ENCODE results near the gene IGSF23. TPM values are rescaled to one million over a fixed set of nuclear protein-coding genes. Genes with fewer than 3 reads are reported as not detected.

The IGSF23 gene
- total and polyA plus RNA-seq, 2 of the 4 experiments (the other 2 are of a cell fraction): 0.27 TPM; not detected in 1

DNA sequence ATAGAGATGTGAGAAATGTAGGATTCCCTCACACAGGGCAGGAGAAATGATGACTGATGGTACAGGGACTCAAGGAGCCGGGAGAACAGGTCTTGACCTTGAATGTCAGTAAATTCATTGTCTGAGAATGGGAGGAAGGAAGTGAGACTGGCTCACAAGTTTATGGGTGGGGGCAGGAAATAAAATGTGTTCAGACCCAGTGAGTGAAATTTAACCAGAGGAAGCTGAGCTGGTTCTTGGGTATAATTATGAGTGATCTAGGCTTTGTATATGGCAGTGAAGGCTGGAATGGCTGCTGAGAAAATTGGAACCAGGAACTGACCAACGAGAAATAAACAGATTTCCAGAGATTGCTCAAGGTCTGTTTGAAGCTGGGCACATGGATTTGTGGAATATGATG, 6.3 kb upstream of the IGSF23 start:
- Histone ChIP-seq H3K4ac (ENCODE audit: low read depth, low read length) (peak overlapping the region; percentile 86), H2BK120ac (ENCODE audit: low read depth, low read length) (peak overlapping the region; percentile 81), H3K23ac (ENCODE audit: low read depth, low read length) (peak overlapping the region; percentile 9; the same call in 1 of the 2 replicates), H3K4me1 (ENCODE audit: control insufficient read depth, insufficient read depth, low read length) (peaks cover 19% of the 10 kb centered on the region), H3K4me2 (ENCODE audit: low read depth, low read length) (peak overlapping the region; percentile 25; the same call in 1 of the 2 replicates), H3K14ac (replicated peaks; ENCODE audit: low read depth, low read length) (peak overlapping the region; percentile 65), H3K9ac (ENCODE audit: low read depth, low read length) (no peak overlapping the region), H2BK20ac (ENCODE audit: low read depth, low read length) (peak overlapping the region; percentile 78), H2BK5ac (ENCODE audit: low read depth, low read length, poor library complexity, severe bottlenecking) (peak overlapping the region; percentile 28), H3K36me3 (ENCODE audit: control insufficient read depth, insufficient read depth, low read length) (no peaks in the 10 kb centered on the region), H3K79me1 (ENCODE audit: low read depth in 1 of 2, low read length in 2 of 2) (peaks cover 0 to 3% of the 10 kb centered on the region in 2 experiments; a peak in 1 of 4 replicates), H4K8ac (ENCODE audit: low read depth in 2 of 2, low read length in 2 of 2) (peak overlapping the region; percentile 48 to 83), H2AK5ac (ENCODE audit: low read depth, low read length) (peak overlapping the region; percentile 93), H3K18ac (ENCODE audit: low read depth, low read length) (peak overlapping the region; percentile 95), H2BK15ac (ENCODE audit: low read depth, low read length) (peak overlapping the region; percentile 60; the same call in 2 of the 3 replicates), H3K9me1 (ENCODE audit: insufficient read depth, low read length) (peaks cover 18% of the 10 kb centered on the region), H4K20me1 (ENCODE audit: insufficient read depth, low read length) (no peaks in the 10 kb centered on the region), H2AK9ac (replicated peaks; ENCODE audit: low read depth, low read length, poor library complexity) (no peak overlapping the region), H3K9me3 (ENCODE audit: control insufficient read depth, insufficient read depth, low read length) (no peaks in the 10 kb centered on the region), H3K27ac (ENCODE audit: insufficient read depth, low read length) (peak overlapping the region; percentile 69; the same call in 1 of the 2 replicates), H4K91ac (ENCODE audit: insufficient read depth, low read depth, low read length) (peak overlapping the region; percentile 81), H3K56ac (ENCODE audit: extremely low read depth, insufficient read depth, low read length) (no peak overlapping the region), H3K4me3 (ENCODE audit: insufficient read depth, low read depth, low read length) (no peak overlapping the region), H2AFZ (replicated peaks; ENCODE audit: low read length, poor library complexity) (no peak overlapping the region), H3K27me3 (ENCODE audit: control insufficient read depth, insufficient read depth, low read length) (no peaks in the 10 kb centered on the region), H4K5ac (ENCODE audit: low read depth, low read length) (peak overlapping the region; percentile 85)
- intact Hi-C loops (cut with micrococcal nuclease) (no loop called here), dilution Hi-C loops (cut with HindIII; ENCODE audit: low sequenced_read_pairs, unreplicated experiment) (no loop called here), in situ Hi-C loops (cut with MboI; ENCODE audit: low sequenced_read_pairs) (no loop called here)
- ATAC-seq (ENCODE audit: low read depth): 0 out of 2 replicates have a peak, but pooled peaks have one; percentile 7
- peak; percentile 62 for DNase-seq
- TF ChIP-seq CEBPB (IDR thresholded peaks at IDR 0.05; ENCODE audit: low read depth, low read length): peak; percentile 66
- TF ChIP-seq, protein P1, sequence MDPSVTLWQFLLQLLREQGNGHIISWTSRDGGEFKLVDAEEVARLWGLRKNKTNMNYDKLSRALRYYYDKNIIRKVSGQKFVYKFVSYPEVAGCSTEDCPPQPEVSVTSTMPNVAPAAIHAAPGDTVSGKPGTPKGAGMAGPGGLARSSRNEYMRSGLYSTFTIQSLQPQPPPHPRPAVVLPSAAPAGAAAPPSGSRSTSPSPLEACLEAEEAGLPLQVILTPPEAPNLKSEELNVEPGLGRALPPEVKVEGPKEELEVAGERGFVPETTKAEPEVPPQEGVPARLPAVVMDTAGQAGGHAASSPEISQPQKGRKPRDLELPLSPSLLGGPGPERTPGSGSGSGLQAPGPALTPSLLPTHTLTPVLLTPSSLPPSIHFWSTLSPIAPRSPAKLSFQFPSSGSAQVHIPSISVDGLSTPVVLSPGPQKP (IDR thresholded peaks at IDR 0.05; ENCODE audit: borderline replicate concordance, low read depth, low read length): no peak
- POLR2A ChIA-PET (ENCODE audit: unreplicated experiment): no interaction called here
- 0% methylated on average over 1 of the region's 2 CpGs; no CpG with 5 or more reads in 1 of the 2 experiments for WGBS, 2 experiments (ENCODE audit: extremely low coverage in 2 of 2, insufficient read length in 1 of 2)
- CTCF ChIA-PET: no interaction called here
- BruUV-seq (replicated peaks): no TSS peak

All from IMR-90 (cell line).